Upper lobe of left lung (tissue), 4 donors: ENCODE results near the gene WDR6.

Experiments
- CTCF ChIP-seq, 6 experiments: fragments of 450-650 bp in 4 of 6; fragments of 200-600 bp in 2 of 6; sonication (generic) in 2 of 6; IDR thresholded peaks; one replicate each; pipeline ENCODE4 v1.5.1; 2016 to 2019; ENCODE audit warnings: antibody characterized with exemption in 6 of 6
- EP300 ChIP-seq, 4 donors: sonication (generic); formaldehyde crosslinking; IDR thresholded peaks; one replicate each; pipeline ENCODE4 v1.5.1; 2017; ENCODE audit warnings: antibody characterized with exemption in 4 of 4, control low read depth in 2 of 4
- POLR2A ChIP-seq, 4 donors: fragments of 450-650 bp; IDR thresholded peaks; one replicate each; pipeline ENCODE4 v1.5.1; 2016 to 2017; ENCODE audit warnings: antibody characterized with exemption in 4 of 4, mild to moderate bottlenecking in 2 of 4
- POLR2AphosphoS5 ChIP-seq, 2 donors: sonication (generic); formaldehyde crosslinking; IDR thresholded peaks; one replicate each; pipeline ENCODE4 v1.5.1; 2017; ENCODE audit warnings: antibody characterized with exemption in 2 of 2

- TF ChIP-seq CTCF (IDR thresholded peaks at IDR 0.05) (no peak), POLR2A (IDR thresholded peaks at IDR 0.05) (no peak), EP300 (IDR thresholded peaks at IDR 0.05) (no peak), POLR2AphosphoS5 (IDR thresholded peaks at IDR 0.05) (no peak)
These were observed 24.5 kb upstream of the WDR6 start for GRCh38 chr3:48982686-48983085.
